Kidney (tissue), 22 donors: ENCODE results near the gene ZNF182. TPM values are rescaled to one million over a fixed set of nuclear protein-coding genes. Genes with fewer than 3 reads are reported as not detected.

Experiments used
- DNase-seq, 5 donors: peaks; one replicate each; pipeline ENCODE4 v3.0.0-alpha.2; 2013 to 2020
- FAIRE-seq: peaks from 2 replicates; lab custom pipeline; 2012; peaks lifted over from hg19 to GRCh38; lab: Jason Lieb, UNC
- H3K27ac ChIP-seq, 2 donors: one replicate each; pipeline ENCODE4 v1.7.0; 2013; ENCODE audit warnings: low read depth in 2 of 2, low read length in 2 of 2, inconsistent platforms in 1 of 2
- H3K27me3 ChIP-seq: one replicate; pipeline ENCODE4 v1.7.1; 2013; ENCODE audit warnings: low read length, inconsistent platforms; ENCODE audit not compliant: control insufficient read depth, insufficient read depth
- H3K36me3 ChIP-seq, 3 donors: one replicate each; pipeline versions ENCODE4 v1.7.0 to v1.7.1; 2013; ENCODE audit warnings: low read length in 3 of 3, control low read depth in 1 of 3, inconsistent platforms in 1 of 3; ENCODE audit not compliant: insufficient read depth in 3 of 3, control insufficient read depth in 2 of 3
- H3K4me1 ChIP-seq, 3 donors: one replicate each; pipeline versions ENCODE4 v1.7.0 to v1.7.1; 2013; ENCODE audit warnings: low read length in 3 of 3, inconsistent platforms in 1 of 3, low read depth in 1 of 3; ENCODE audit not compliant: control insufficient read depth in 2 of 3, insufficient read depth in 2 of 3
- H3K4me3 ChIP-seq, 3 donors: one replicate each; pipeline versions ENCODE4 v1.7.0 to v1.8.1; 2013; ENCODE audit warnings: low read length in 3 of 3, control low read depth in 1 of 3, inconsistent platforms in 1 of 3
- H3K9ac ChIP-seq, 3 donors: one replicate each; pipeline versions ENCODE4 v1.7.0 to v1.7.1; 2013; ENCODE audit warnings: low read length in 3 of 3, control low read depth in 1 of 3, inconsistent platforms in 1 of 3
- H3K9me3 ChIP-seq, 3 donors: one replicate each; pipeline versions ENCODE4 v1.7.0 to v1.7.1; 2013; ENCODE audit warnings: low read length in 3 of 3, control low read depth in 1 of 3, inconsistent platforms in 1 of 3; ENCODE audit not compliant: control insufficient read depth in 2 of 3, insufficient read depth in 1 of 3
- CTCF ChIP-seq: IDR thresholded peaks from 3 replicates; pipeline ENCODE4 v1.5.1; 2012; ENCODE audit warnings: mild to moderate bottlenecking, moderate library complexity, borderline replicate concordance; ENCODE audit not compliant: insufficient read depth; ENCODE audit errors: extremely low read depth
- intact Hi-C: fragments of 100-400 bp; cut with DNase I; formaldehyde crosslinking; loops from one replicate; pipeline ENCODE4 v1.11.1; 2022
- long read RNA-seq, 10 donors: library from polyadenylated mRNA in 1 of 10; unstranded in 1 of 10; transcript quantifications; one replicate each; pipeline ENCODE4 v2.0.0 and lab custom pipeline, GENCODE V29; 2021 to 2026
- polyA plus RNA-seq: library from polyadenylated mRNA; stranded (reverse); fragments of 350-450 nt; fragmentation: Illumina TruSeq; extraction: RNeasy Lipid Tissue Mini Kit (QIAGEN cat#74804); gene quantifications from one replicate; pipeline ENCODE4 v1.2.3, GENCODE V29; 2014; ENCODE audit warnings: low read depth, low replicate concordance; ENCODE audit not compliant: insufficient read depth
- total RNA-seq: library from RNA; stranded (reverse); fragmentation: NEBNext Ultra II Directional; extraction: Animal tissue kit (Norgen Biotek cat#: 25700); gene quantifications from one replicate; pipeline ENCODE4 v1.2.1, GENCODE V29; 2021
- donor health status: control.
- donor health status: control.
- donor health status: control.
- donor health status: control.
- donor health status: control.
- donor health status: DM: yes; HTN: yes; CAD: no.
- donor health status: Normal renal cell carcinoma (clear cell type).

Gene ZNF182
- total RNA-seq (5.8 TPM), polyA plus RNA-seq (3.2 TPM)
- long read RNA-seq, donor 1, result 0 reads
- long read RNA-seq, donor 2, result 0 reads
- long read RNA-seq, donor 3, result 0 reads
- long read RNA-seq, donor 4, partial matches to known transcripts, result 0 of 1 reads
- long read RNA-seq, donor 4, other reads (novel, unspliced or antisense), result 0 of 1 reads
- long read RNA-seq, donor 5, result 0 reads
- long read RNA-seq, donor 6, partial matches to known transcripts, result 0 of 1 reads
- long read RNA-seq, donor 6, other reads (novel, unspliced or antisense), result 0 of 1 reads
- long read RNA-seq, donor 7, partial matches to known transcripts, result 2 of 10 reads
- long read RNA-seq, donor 7, other reads (novel, unspliced or antisense), result 7 of 10 reads
- long read RNA-seq, donor 8, partial matches to known transcripts, result 0 of 2 reads
- long read RNA-seq, donor 8, other reads (novel, unspliced or antisense), result 0 of 2 reads
- long read RNA-seq, donor 9, result 0 reads
- long read RNA-seq, donor 10, result 0 reads

GRCh38 chrX:48003758-48004457 is at the start of gene ZNF182:
TSS of gene ZNF182 (minus strand) at chrX:48003989. CDS start at chrX:48002609, 1,380 bp downstream.
- intact Hi-C loops, result no loop called here
- Histone ChIP-seq H3K4me3 (peak within 1 kb of the TSS; percentile 79 to 90 (median 82)), H3K27ac (peak within 1 kb of the TSS; percentile 54 to 67), H3K27me3 (no peaks in the 10 kb centered on the region), H3K4me1 (no peaks in the 10 kb centered on the region), H3K9me3 (no peaks in the 10 kb centered on the region), H3K36me3 (peaks cover 0 to 2% (median 0%) of the 10 kb centered on the region in 3 donors), H3K9ac (peak within 1 kb of the TSS; percentile 82 to 86 (median 82))
- FAIRE-seq (no peak), DNase-seq (peak; percentile 95 to 97 (median 96))
- no peak for TF ChIP-seq CTCF

- H3K27me3 ChIP-seq, result no peaks in the 10 kb centered on the region
- H3K4me3 ChIP-seq, result no peak overlapping the region
- no peaks in the 10 kb centered on the region for H3K36me3 ChIP-seq
- no peaks in the 10 kb centered on the region for H3K9me3 ChIP-seq
- H3K27ac ChIP-seq, result no peak overlapping the region
- no peaks in the 10 kb centered on the region for H3K4me1 ChIP-seq
- no peak for FAIRE-seq
- intact Hi-C loops, result no loop called here
- no peak overlapping the region for H3K9ac ChIP-seq
- TF ChIP-seq CTCF, result no peak
- DNase-seq, result no peak
These were observed 43.1 kb upstream of the ZNF182 start for GRCh38 chrX:48046846-48047245.

GRCh38 chrX:48045410-48046311 is 41.9 kb upstream of the ZNF182 start:
- no peaks in the 10 kb centered on the region for H3K9me3 ChIP-seq
- FAIRE-seq (no peak), DNase-seq (no peak)
- intact Hi-C loops, result no loop called here
- H3K4me1 ChIP-seq, result no peaks in the 10 kb centered on the region
- H3K27me3 ChIP-seq, result no peaks in the 10 kb centered on the region
- no peak for TF ChIP-seq CTCF
- no peak overlapping the region for H3K9ac ChIP-seq
- peak overlapping the region in 1 of 2 donors; percentile 54 for H3K27ac ChIP-seq
- no peak overlapping the region for H3K4me3 ChIP-seq
- no peaks in the 10 kb centered on the region for H3K36me3 ChIP-seq
